GM23338 (cell line): ENCODE results near the gene NFYB. TPM values are rescaled to one million over a fixed set of nuclear protein-coding genes. Genes with fewer than 3 reads are reported as not detected.

Source experiments
- ATAC-seq: fragments of 200-7000 bp; cut with Tn5 transposase; 3 replicates; pipeline ENCODE4 v1.9.1; 2020
- DNase-seq: peaks from one replicate; pipeline ENCODE4 v3.0.0-alpha.2; 2015; ENCODE audit warnings: low spot score
- H2AFZ ChIP-seq: fragments of 200-600 bp; sonication (generic); 2 replicates; pipeline ENCODE4 v1.8.0; 2016; ENCODE audit warnings: antibody characterized with exemption, mild to moderate bottlenecking, moderate library complexity
- H3F3A ChIP-seq: fragments of 200-600 bp; sonication (generic); replicated peaks from 2 replicates; pipeline ENCODE4 v1.8.0; 2017; ENCODE audit warnings: antibody characterized with exemption, mixed run types, low read depth
- H3K27ac ChIP-seq: fragments of 200-600 bp; sonication (generic); 2 replicates; pipeline ENCODE4 v1.6.1; 2016; ENCODE audit warnings: low read depth
- H3K27me3 ChIP-seq: fragments of 200-600 bp; sonication (generic); 2 replicates; pipeline ENCODE4 v1.8.0; 2016; ENCODE audit warnings: mild to moderate bottlenecking, mixed run types, moderate library complexity; ENCODE audit not compliant: insufficient read depth
- H3K36me3 ChIP-seq: fragments of 200-600 bp; sonication (generic); 2 replicates; pipeline ENCODE4 v1.8.0; 2016; ENCODE audit warnings: mild to moderate bottlenecking; ENCODE audit not compliant: insufficient read depth
- H3K4me1 ChIP-seq: fragments of 200-600 bp; sonication (generic); 2 replicates; pipeline ENCODE4 v1.8.0; 2016; ENCODE audit warnings: mild to moderate bottlenecking, moderate library complexity; ENCODE audit not compliant: insufficient read depth
- H3K4me2 ChIP-seq: fragments of 200-600 bp; sonication (generic); 2 replicates; pipeline ENCODE4 v1.7.1; 2017; ENCODE audit warnings: mixed run types
- H3K4me3 ChIP-seq: fragments of 200-600 bp; sonication (generic); 2 replicates; pipeline ENCODE4 v1.6.1; 2016; ENCODE audit warnings: mixed run types
- H3K79me2 ChIP-seq: fragments of 200-600 bp; sonication (generic); replicated peaks from 2 replicates; pipeline ENCODE4 v1.8.0; 2017; ENCODE audit warnings: mild to moderate bottlenecking; ENCODE audit not compliant: insufficient read depth
- H3K9me2 ChIP-seq: fragments of 200-600 bp; sonication (generic); 2 replicates; pipeline ENCODE4 v1.8.0; 2017; ENCODE audit not compliant: insufficient read depth
- H4K20me1 ChIP-seq: fragments of 200-600 bp; sonication (generic); replicated peaks from 2 replicates; pipeline ENCODE4 v1.8.0; 2017; ENCODE audit warnings: mild to moderate bottlenecking; ENCODE audit not compliant: insufficient read depth
- H3K27ac Mint-ChIP-seq: 2 replicates; pipeline ENCODE4 v1.8.0; 2020; ENCODE audit warnings: inconsistent platforms, mild to moderate bottlenecking, moderate library complexity, mixed read lengths
- H3K27me3 Mint-ChIP-seq: 3 replicates; pipeline ENCODE4 v1.8.0; 2022; ENCODE audit warnings: low read depth, mild to moderate bottlenecking, moderate library complexity, mixed read lengths, inconsistent platforms; ENCODE audit not compliant: insufficient read depth, poor library complexity
- H3K36me3 Mint-ChIP-seq: 3 replicates; pipeline ENCODE4 v1.8.0; 2021; ENCODE audit warnings: low read depth, mild to moderate bottlenecking, inconsistent platforms, moderate library complexity, mixed read lengths
- H3K4me1 Mint-ChIP-seq: 3 replicates; pipeline ENCODE4 v1.8.0; 2020; ENCODE audit warnings: mild to moderate bottlenecking, inconsistent platforms, mixed read lengths
- H3K4me3 Mint-ChIP-seq: 3 replicates; pipeline ENCODE4 v1.8.0; 2021; ENCODE audit warnings: moderate library complexity, mild to moderate bottlenecking, inconsistent platforms, mixed read lengths
- H3K9me3 Mint-ChIP-seq: 3 replicates; pipeline ENCODE4 v1.8.0; 2020; ENCODE audit warnings: moderate library complexity, mild to moderate bottlenecking, inconsistent platforms, mixed read lengths
- CREB1 ChIP-seq: fragments of 250-450 bp; sonication (Bioruptor Pico); IDR thresholded peaks from 2 replicates; pipeline ENCODE4 v1.5.0; 2020; ENCODE audit warnings: low read depth, mild to moderate bottlenecking, moderate library complexity
- NANOG ChIP-seq: IDR thresholded peaks from 2 replicates; pipeline ENCODE4 v1.6.1; 2016; ENCODE audit warnings: antibody characterized with exemption, borderline replicate concordance
- STAT1 ChIP-seq: IDR thresholded peaks from one replicate; pipeline ENCODE4 v1.6.1; 2016; ENCODE audit warnings: antibody characterized with exemption; ENCODE audit not compliant: unreplicated experiment
- ZNF462 ChIP-seq: fragments of 250-450 bp; sonication (Bioruptor Pico); IDR thresholded peaks from 2 replicates; pipeline ENCODE4 v1.5.0; 2020; ENCODE audit warnings: mild to moderate bottlenecking, moderate library complexity
- polyA plus RNA-seq: library from polyadenylated mRNA; unstranded; fragments of >200 nt; fragmentation: Nextera tagmentation; extraction: Ambion mirVana; gene quantifications from 2 replicates; pipeline ENCODE4 v1.2.1, GENCODE V29; 2016
- total RNA-seq: library from RNA; depleted of rRNA; stranded (reverse); fragments of >200 nt; shearing (Covaris generic); gene quantifications from 2 replicates; pipeline ENCODE4 v1.2.3, GENCODE V29; 2014

Gene NFYB
- total and polyA plus RNA-seq, 2 experiments from 2014 or later: 32.7 to 67.2 TPM

DNA sequence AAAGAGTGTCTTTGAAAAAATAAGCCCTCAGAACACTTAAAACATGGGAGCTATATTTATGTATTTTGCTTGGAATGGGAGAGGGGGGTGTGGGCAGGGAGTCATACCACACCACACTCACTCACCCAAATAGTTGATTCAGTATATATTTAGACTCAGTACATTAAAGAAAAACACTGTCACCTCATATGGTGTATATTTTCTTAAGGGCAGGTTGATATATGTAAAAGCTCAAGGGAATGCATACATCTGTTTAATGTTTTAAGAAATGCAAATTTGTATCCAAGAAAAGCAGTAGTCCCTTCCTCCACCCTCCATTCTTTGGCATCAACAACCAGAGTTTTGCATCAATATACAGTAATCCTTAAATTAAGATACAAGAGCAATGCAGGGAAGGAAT is 1.4 kb downstream of the NFYB start:
- H3K4me1 Mint-ChIP-seq: peaks cover 25% of the 10 kb centered on the region
- Histone ChIP-seq H4K20me1 (peaks cover 8% of the 10 kb centered on the region), H3K9me2 (no peaks in the 10 kb centered on the region), H3K4me1 (peaks cover 27% of the 10 kb centered on the region), H3K27ac (peak overlapping the region; percentile 85), H3K4me3 (peak overlapping the region; percentile 64), H3K27me3 (no peaks in the 10 kb centered on the region), H2AFZ (no peak overlapping the region), H3K4me2 (peak overlapping the region; percentile 74), H3K79me2 (peaks cover 55% of the 10 kb centered on the region), H3K36me3 (no peaks in the 10 kb centered on the region; the same call in 1 of the 2 replicates), H3F3A (peaks cover 7% of the 10 kb centered on the region; the same call in 1 of the 2 replicates)
- peak overlapping the region; percentile 90 for H3K4me3 Mint-ChIP-seq
- ATAC-seq (no peak), DNase-seq (no peak)
- no peaks in the 10 kb centered on the region for H3K27me3 Mint-ChIP-seq
- no peaks in the 10 kb centered on the region for H3K9me3 Mint-ChIP-seq
- peak overlapping the region; percentile 96 for H3K27ac Mint-ChIP-seq
- TF ChIP-seq ZNF462 (CRISPR knock-in tag) (no peak), STAT1 (no peak)
- peaks cover 8% of the 10 kb centered on the region for H3K36me3 Mint-ChIP-seq

- Histone ChIP-seq H2AFZ (no peak overlapping the region), H3K4me2 (0 out of 2 replicates have a peak overlapping the region, but pooled peaks have one; percentile 15), H3K27me3 (no peaks in the 10 kb centered on the region), H3K4me3 (no peak overlapping the region), H3K27ac (no peak overlapping the region), H3F3A (peaks cover 7% of the 10 kb centered on the region; the same call in 1 of the 2 replicates), H3K36me3 (no peaks in the 10 kb centered on the region; the same call in 1 of the 2 replicates), H3K4me1 (peaks cover 38% of the 10 kb centered on the region), H3K79me2 (peaks cover 72% of the 10 kb centered on the region), H4K20me1 (peaks cover 11% of the 10 kb centered on the region), H3K9me2 (no peaks in the 10 kb centered on the region)
- DNase-seq: no peak
- Mint-ChIP-seq H3K27me3 (no peaks in the 10 kb centered on the region), H3K4me3 (no peak overlapping the region), H3K27ac (no peak overlapping the region), H3K36me3 (peaks cover 15% of the 10 kb centered on the region), H3K4me1 (peaks cover 34% of the 10 kb centered on the region), H3K9me3 (no peaks in the 10 kb centered on the region)
- TF ChIP-seq NANOG (no peak), CREB1 (CRISPR knock-in tag) (no peak), ZNF462 (CRISPR knock-in tag) (no peak)
- ATAC-seq: no peak
Observed at GRCh38 chr12:104134882-104135281, 3.1 kb downstream of the NFYB start.
